ENCODE measurements around the gene LRRC32. TPM values are rescaled to one million over a fixed set of nuclear protein-coding genes. Genes with fewer than 3 reads are reported as not detected.

The LRRC32 gene
- polyA plus RNA-seq, 1 donor (not counting 4 experiments of a cell fraction or from before 2014, with no cell fraction given): not detected

- dilution Hi-C loops (cut with MboI; ENCODE audit: extremely low pct_ligation_motif_present, low sequenced_read_pairs): no loop called here
- Histone ChIP-seq H3K9me1 (ENCODE audit: control insufficient read depth, extremely low read depth, insufficient read depth, low read length) (no peaks in the 10 kb centered on the region), H3K27me3 (ENCODE audit: control insufficient read depth, extremely low read depth, insufficient read depth, low read length) (peaks cover 14% of the 10 kb centered on the region), H3K9ac (ENCODE audit: control insufficient read depth, extremely low read depth, insufficient read depth, low read length) (no peak overlapping the region), H3K27ac (ENCODE audit: control insufficient read depth, insufficient read depth, low read length) (no peak overlapping the region), H2AFZ (ENCODE audit: control insufficient read depth, low read length) (no peak overlapping the region), H3K36me3 (ENCODE audit: control insufficient read depth in 2 of 2, extremely low read depth in 1 of 2, insufficient read depth in 2 of 2, low read length in 2 of 2) (no peaks in the 10 kb centered on the region), H3K4me1 (ENCODE audit: control insufficient read depth, extremely low read depth, insufficient read depth, low read length) (peaks cover 3% of the 10 kb centered on the region), H3K9me3 (ENCODE audit: control insufficient read depth, low read depth, low read length) (no peaks in the 10 kb centered on the region), H3K4me3 (ENCODE audit: control insufficient read depth in 2 of 3, extremely low read depth in 1 of 3, insufficient read depth in 2 of 3, low read depth in 1 of 3, low read length in 3 of 3) (no peak overlapping the region), H4K20me1 (ENCODE audit: control insufficient read depth, extremely low read depth, insufficient read depth, low read length) (no peaks in the 10 kb centered on the region), H3K79me2 (ENCODE audit: control insufficient read depth, insufficient read depth, low read length) (no peaks in the 10 kb centered on the region), H3K4me2 (ENCODE audit: control insufficient read depth, extremely low read depth, insufficient read depth, low read depth, low read length) (no peak overlapping the region)
- DNase-seq (ENCODE audit: low read depth, low spot score) (no peak), FAIRE-seq (no peak)
- TF ChIP-seq CTCF (optimal IDR thresholded peaks at IDR 0.05 in 1 of 3, IDR thresholded peaks at IDR 0.05 in 1 of 3, conservative IDR thresholded peaks at IDR 0.05 in 1 of 3; ENCODE audit: extremely low read depth in 1 of 3, insufficient read depth in 2 of 3, low read length in 3 of 3) (no peak), EZH2 (IDR thresholded peaks at IDR 0.05; ENCODE audit: low read length) (no peak)
These were observed 7.7 kb downstream of the LRRC32 start for GRCh38 chr11:76662656-76663485.

- peaks cover 11% of the 10 kb centered on the region for H3K27me3 ChIP-seq (ENCODE audit: control insufficient read depth, extremely low read depth, insufficient read depth, low read length)
- H3K9ac ChIP-seq (ENCODE audit: control insufficient read depth, extremely low read depth, insufficient read depth, low read length): no peak overlapping the region
- no peaks in the 10 kb centered on the region for H4K20me1 ChIP-seq (ENCODE audit: control insufficient read depth, extremely low read depth, insufficient read depth, low read length)
- no peaks in the 10 kb centered on the region for H3K36me3 ChIP-seq (ENCODE audit: control insufficient read depth in 2 of 2, extremely low read depth in 1 of 2, insufficient read depth in 2 of 2, low read length in 2 of 2)
- no peak for DNase-seq (ENCODE audit: low read depth, low spot score)
- H3K27ac ChIP-seq (ENCODE audit: control insufficient read depth, insufficient read depth, low read length): no peak overlapping the region
- FAIRE-seq: no peak
- no peaks in the 10 kb centered on the region for H3K9me3 ChIP-seq (ENCODE audit: control insufficient read depth, low read depth, low read length)
- H3K4me1 ChIP-seq (ENCODE audit: control insufficient read depth, extremely low read depth, insufficient read depth, low read length): peaks cover 3% of the 10 kb centered on the region
- dilution Hi-C loops (cut with MboI; ENCODE audit: extremely low pct_ligation_motif_present, low sequenced_read_pairs): no loop called here
- H3K9me1 ChIP-seq (ENCODE audit: control insufficient read depth, extremely low read depth, insufficient read depth, low read length): no peaks in the 10 kb centered on the region
- H2AFZ ChIP-seq (ENCODE audit: control insufficient read depth, low read length): no peak overlapping the region
- no peaks in the 10 kb centered on the region for H3K79me2 ChIP-seq (ENCODE audit: control insufficient read depth, insufficient read depth, low read length)
- no peak for TF ChIP-seq CTCF (optimal IDR thresholded peaks at IDR 0.05 in 1 of 3, IDR thresholded peaks at IDR 0.05 in 1 of 3, conservative IDR thresholded peaks at IDR 0.05 in 1 of 3; ENCODE audit: extremely low read depth in 1 of 3, insufficient read depth in 2 of 3, low read length in 3 of 3)
- no peak overlapping the region for H3K4me3 ChIP-seq (ENCODE audit: control insufficient read depth in 2 of 3, extremely low read depth in 1 of 3, insufficient read depth in 2 of 3, low read depth in 1 of 3, low read length in 3 of 3)
- H3K4me2 ChIP-seq (ENCODE audit: control insufficient read depth, extremely low read depth, insufficient read depth, low read depth, low read length): no peak overlapping the region
These were observed 8.6 kb downstream of the LRRC32 start for GRCh38 chr11:76661834-76662434.

All from keratinocyte (primary cell).